Iris pigment epithelial cell (primary cell): ENCODE measurements around the gene GABARAPL1.
"Not testable (repeated sequence)": the region's sequence is repeated elsewhere in the genome, so short reads cannot be mapped to it uniquely, and the experiment has no call there.

ENCODE experiments used
- DNase-seq: peaks from one replicate; pipeline ENCODE4 v3.0.0-alpha.2; 2011; ENCODE audit warnings: low read depth

GABARAPL1 gene

GRCh38 chr12:10197879-10198278 lies 14.8 kb upstream of the GABARAPL1 start:
- DNase-seq = no peak

GRCh38 chr12:10204495-10204894 lies 8.2 kb upstream of the GABARAPL1 start:
- not testable (repeated sequence) for DNase-seq

GRCh38 chr12:10205220-10205807 lies 7.4 kb upstream of the GABARAPL1 start:
- DNase-seq = peak; percentile 82

GRCh38 chr12:10207136-10207535 lies 5.5 kb upstream of the GABARAPL1 start:
- DNase-seq = no peak

GRCh38 chr12:10210225-10210624 lies 2.5 kb upstream of the GABARAPL1 start:
- no peak for DNase-seq

GRCh38 chr12:10211101-10211939 lies 1.4 kb upstream of the GABARAPL1 start:
- no peak for DNase-seq

- DNase-seq = peak; percentile 100
Measured at GRCh38 chr12:10211940-10212738, 538 bp upstream of the GABARAPL1 start.

GRCh38 chr12:10213168-10214135 lies 775 bp downstream of the GABARAPL1 start:
- peak; percentile 96 for DNase-seq

- DNase-seq = peak; percentile 88
Measured at GRCh38 chr12:10214136-10214894, 1.6 kb downstream of the GABARAPL1 start.

GRCh38 chr12:10214895-10215267 lies 2.2 kb downstream of the GABARAPL1 start:
- peak; percentile 63 for DNase-seq

GRCh38 chr12:10215436-10215835 lies 2.8 kb downstream of the GABARAPL1 start:
- DNase-seq = no peak

GRCh38 chr12:10215946-10216345 lies 3.3 kb downstream of the GABARAPL1 start:
- not testable (repeated sequence) for DNase-seq

GRCh38 chr12:10218021-10218420 lies 5.3 kb downstream of the GABARAPL1 start:
- no peak for DNase-seq

- peak; percentile 94 for DNase-seq
Measured at GRCh38 chr12:10220398-10221077, 7.9 kb downstream of the GABARAPL1 start.

- no peak for DNase-seq
Measured at GRCh38 chr12:10221846-10222245, 9.2 kb downstream of the GABARAPL1 start.

GRCh38 chr12:10223208-10223607 lies 10.5 kb downstream of the GABARAPL1 start:
- no peak for DNase-seq

- not testable (repeated sequence) for DNase-seq
Measured at GRCh38 chr12:10225426-10225825, 12.7 kb downstream of the GABARAPL1 start.

GRCh38 chr12:10226086-10226485 lies 13.4 kb downstream of the GABARAPL1 start:
- no peak for DNase-seq

- DNase-seq = no peak
Measured at GRCh38 chr12:10226731-10227130, 14.1 kb downstream of the GABARAPL1 start.

GRCh38 chr12:10227648-10228047 lies 15.0 kb downstream of the GABARAPL1 start:
- no peak for DNase-seq
